Measurements from ENCODE around the gene C1orf232. TPM values are rescaled to one million over a fixed set of nuclear protein-coding genes. Genes with fewer than 3 reads are reported as not detected.
A peak's percentile ranks its signal among the peaks of the same experiment; 100 is the strongest.

Gene C1orf232
- total and polyA plus RNA-seq, 9 of the 15 experiments (the other 6 are each of a cell fraction or from before 2014, with no cell fraction given): not detected

DNA sequence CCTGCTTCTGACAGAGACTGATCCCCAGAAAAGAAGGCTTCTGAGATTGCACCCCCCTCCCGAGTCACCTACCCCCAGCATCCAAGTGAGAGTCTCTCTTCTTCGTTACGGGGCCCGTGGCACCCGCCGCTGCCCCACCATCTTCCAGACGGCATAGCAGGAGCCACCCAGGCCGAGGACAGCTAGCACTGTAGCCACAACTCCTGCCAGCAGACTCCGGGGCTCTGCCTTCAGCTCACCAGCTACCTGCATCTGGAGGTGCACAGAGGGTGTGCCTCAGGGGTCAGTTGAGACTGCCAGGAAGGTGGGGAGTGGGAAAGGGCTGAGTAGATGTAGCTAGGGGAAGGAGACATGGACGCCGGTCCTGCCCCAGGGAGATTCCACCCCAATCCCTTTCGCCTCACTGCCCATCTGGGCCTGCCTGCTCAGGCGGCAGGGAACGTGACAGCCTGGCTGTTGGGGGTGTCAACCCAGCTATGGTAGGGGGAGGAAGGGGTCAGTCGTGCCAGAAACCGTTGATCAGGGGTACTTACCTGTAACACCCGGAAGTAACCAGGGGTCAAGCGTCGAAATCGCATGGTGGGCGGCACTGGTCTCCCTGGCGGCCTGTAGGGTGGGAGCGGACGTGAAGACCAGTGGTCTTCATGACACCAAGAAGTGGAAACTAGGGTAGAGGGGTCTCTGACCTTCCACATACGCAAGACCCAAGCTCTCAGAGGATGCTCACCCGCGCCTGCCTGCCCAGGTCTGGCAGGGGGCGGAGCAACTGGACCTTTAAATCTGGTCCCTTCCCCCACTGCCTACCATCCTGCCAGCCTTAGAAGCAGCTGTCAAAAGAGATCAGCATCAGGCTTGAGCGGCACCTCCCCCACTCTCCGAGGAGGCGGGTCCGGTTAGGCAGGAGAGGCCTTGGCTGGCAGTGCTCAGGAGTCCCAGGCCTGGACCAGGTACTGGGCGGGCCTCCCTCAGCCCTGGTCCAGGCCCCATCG is 2.6 kb upstream of the C1orf232 start, which contains the start of gene ZNF593OS:
Gene ZNF593OS (minus strand): TSS at position 749 of the 989 bp plus-strand sequence. CDS start 171 bp downstream, at position 578.
- in situ Hi-C loops (cut with MboI): no loop called here
- POLR2A ChIA-PET: interaction anchor here (0.6 to 1.8 kb wide), 7 partner anchors 11 to 310 kb away, joined by 3 to 7 read pairs (median 4); no protein-coding TSS in a partner anchor
- no peak for ATAC-seq
- TF ChIP-seq PHTF2 (CRISPR knock-in tag; IDR thresholded peaks at IDR 0.05): no peak
- TF ChIP-seq SUPT5H (IDR thresholded peaks at IDR 0.05): 0 out of 2 replicates have a peak, but pooled peaks have one; percentile 8
- TF ChIP-seq, protein P1, sequence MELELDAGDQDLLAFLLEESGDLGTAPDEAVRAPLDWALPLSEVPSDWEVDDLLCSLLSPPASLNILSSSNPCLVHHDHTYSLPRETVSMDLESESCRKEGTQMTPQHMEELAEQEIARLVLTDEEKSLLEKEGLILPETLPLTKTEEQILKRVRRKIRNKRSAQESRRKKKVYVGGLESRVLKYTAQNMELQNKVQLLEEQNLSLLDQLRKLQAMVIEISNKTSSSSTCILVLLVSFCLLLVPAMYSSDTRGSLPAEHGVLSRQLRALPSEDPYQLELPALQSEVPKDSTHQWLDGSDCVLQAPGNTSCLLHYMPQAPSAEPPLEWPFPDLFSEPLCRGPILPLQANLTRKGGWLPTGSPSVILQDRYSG (tag; conservative IDR thresholded peaks at IDR 0.05; ENCODE audit: low read depth): no peak
- TF ChIP-seq RBFOX2 (IDR thresholded peaks at IDR 0.05; ENCODE audit: low read depth, low read length): peak; percentile 66
- TF ChIP-seq SOX6 (IDR thresholded peaks at IDR 0.05): no peak
- TF ChIP-seq, protein P2, sequence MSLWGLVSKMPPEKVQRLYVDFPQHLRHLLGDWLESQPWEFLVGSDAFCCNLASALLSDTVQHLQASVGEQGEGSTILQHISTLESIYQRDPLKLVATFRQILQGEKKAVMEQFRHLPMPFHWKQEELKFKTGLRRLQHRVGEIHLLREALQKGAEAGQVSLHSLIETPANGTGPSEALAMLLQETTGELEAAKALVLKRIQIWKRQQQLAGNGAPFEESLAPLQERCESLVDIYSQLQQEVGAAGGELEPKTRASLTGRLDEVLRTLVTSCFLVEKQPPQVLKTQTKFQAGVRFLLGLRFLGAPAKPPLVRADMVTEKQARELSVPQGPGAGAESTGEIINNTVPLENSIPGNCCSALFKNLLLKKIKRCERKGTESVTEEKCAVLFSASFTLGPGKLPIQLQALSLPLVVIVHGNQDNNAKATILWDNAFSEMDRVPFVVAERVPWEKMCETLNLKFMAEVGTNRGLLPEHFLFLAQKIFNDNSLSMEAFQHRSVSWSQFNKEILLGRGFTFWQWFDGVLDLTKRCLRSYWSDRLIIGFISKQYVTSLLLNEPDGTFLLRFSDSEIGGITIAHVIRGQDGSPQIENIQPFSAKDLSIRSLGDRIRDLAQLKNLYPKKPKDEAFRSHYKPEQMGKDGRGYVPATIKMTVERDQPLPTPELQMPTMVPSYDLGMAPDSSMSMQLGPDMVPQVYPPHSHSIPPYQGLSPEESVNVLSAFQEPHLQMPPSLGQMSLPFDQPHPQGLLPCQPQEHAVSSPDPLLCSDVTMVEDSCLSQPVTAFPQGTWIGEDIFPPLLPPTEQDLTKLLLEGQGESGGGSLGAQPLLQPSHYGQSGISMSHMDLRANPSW (CRISPR knock-in tag; IDR thresholded peaks at IDR 0.05): peak; percentile 49; the same call in 1 of the 2 replicates
- TF ChIP-seq DDX20 (tag; IDR thresholded peaks at IDR 0.05; ENCODE audit: low read depth): no peak
- no peak for TF ChIP-seq SRSF3 (IDR thresholded peaks at IDR 0.05; ENCODE audit: insufficient read depth, low read length)
- TF ChIP-seq RBM22 (IDR thresholded peaks at IDR 0.05; ENCODE audit: low read depth, low read length, poor library complexity, severe bottlenecking): no peak
- TF ChIP-seq, protein P3, sequence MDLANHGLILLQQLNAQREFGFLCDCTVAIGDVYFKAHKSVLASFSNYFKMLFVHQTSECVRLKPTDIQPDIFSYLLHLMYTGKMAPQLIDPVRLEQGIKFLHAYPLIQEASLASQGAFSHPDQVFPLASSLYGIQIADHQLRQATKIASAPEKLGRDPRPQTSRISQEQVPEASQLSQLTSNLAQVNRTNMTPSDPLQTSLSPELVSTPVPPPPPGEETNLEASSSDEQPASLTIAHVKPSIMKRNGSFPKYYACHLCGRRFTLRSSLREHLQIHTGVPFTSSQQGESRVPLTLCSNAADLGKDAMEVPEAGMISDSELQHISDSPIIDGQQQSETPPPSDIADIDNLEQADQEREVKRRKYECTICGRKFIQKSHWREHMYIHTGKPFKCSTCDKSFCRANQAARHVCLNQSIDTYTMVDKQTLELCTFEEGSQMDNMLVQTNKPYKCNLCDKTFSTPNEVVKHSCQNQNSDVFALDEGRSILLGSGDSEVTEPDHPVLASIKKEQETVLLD (IDR thresholded peaks at IDR 0.05): no peak
- TF ChIP-seq SP1 (CRISPR knock-in tag; IDR thresholded peaks at IDR 0.05): 0 out of 2 replicates have a peak, but pooled peaks have one; percentile 26
- no peak for TF ChIP-seq HMG20A (CRISPR knock-in tag; conservative IDR thresholded peaks at IDR 0.05)
- TF ChIP-seq, protein P4, sequence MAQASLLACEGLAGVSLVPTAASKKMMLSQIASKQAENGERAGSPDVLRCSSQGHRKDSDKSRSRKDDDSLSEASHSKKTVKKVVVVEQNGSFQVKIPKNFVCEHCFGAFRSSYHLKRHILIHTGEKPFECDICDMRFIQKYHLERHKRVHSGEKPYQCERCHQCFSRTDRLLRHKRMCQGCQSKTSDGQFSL (CRISPR knock-in tag; IDR thresholded peaks at IDR 0.05): 0 out of 2 replicates have a peak, but pooled peaks have one; percentile 33
- TF ChIP-seq, protein P4 (tag; IDR thresholded peaks at IDR 0.05): no peak

More for the DNA sequence above, 2.6 kb upstream of the C1orf232 start, which contains the start of gene ZNF593OS:
- Histone ChIP-seq H4K20me1 (replicated peaks; ENCODE audit: control insufficient read depth, insufficient read depth, low read length) (no peaks in the 10 kb centered on the region), H3K27me3 (ENCODE audit: control insufficient read depth in 2 of 2, insufficient read depth in 2 of 2, low read length in 2 of 2) (no peaks in the 10 kb centered on the region), H3K4me3 (peak within 1 kb of the TSS; percentile 89), H3K4me2 (ENCODE audit: insufficient read depth, low read length) (peak within 1 kb of the TSS; percentile 96), H3K4me1 (replicated peaks in 1 of 2; ENCODE audit: control insufficient read depth in 2 of 2, insufficient read depth in 2 of 2, low read length in 2 of 2) (peaks cover 18 to 34% of the 10 kb centered on the region in 2 experiments), H3K9ac (ENCODE audit: insufficient read depth in 1 of 2, low read depth in 2 of 2, low read length in 2 of 2) (peak within 1 kb of the TSS; percentile 88 to 98), H3K79me2 (ENCODE audit: control insufficient read depth, insufficient read depth, low read length) (peaks cover 21% of the 10 kb centered on the region), H2AFZ (ENCODE audit: low read depth, low read length) (no peak within 1 kb of the TSS), H3K9me1 (ENCODE audit: control insufficient read depth, insufficient read depth, low read length) (peaks cover 4% of the 10 kb centered on the region), H3K36me3 (ENCODE audit: control insufficient read depth, insufficient read depth, low read length) (peaks cover 17% of the 10 kb centered on the region; the same call in 1 of the 3 replicates), H3K27ac (ENCODE audit: extremely low read depth, low read depth, low read length) (peak within 1 kb of the TSS; percentile 85), H3K9me3 (replicated peaks; ENCODE audit: control insufficient read depth, insufficient read depth, low read depth, low read length) (no peaks in the 10 kb centered on the region)
- no peak for FAIRE-seq
- 84% methylated on average over 26 of the region's 34 CpGs for WGBS (ENCODE audit: insufficient coverage, low coverage, missing lambda C conversion rate)
- CTCF ChIA-PET (ENCODE audit: low intra/inter-chr PET ratio): no interaction called here
- no TSS peak for BruUV-seq (replicated peaks)
- intact Hi-C loops (cut with micrococcal nuclease): loop anchor here (10.0 kb wide), 1 partner anchor 213 kb away; no protein-coding TSS in a partner anchor
- peak in 2 of 4 experiments; percentile 62 to 65 for DNase-seq (ENCODE audit: extremely low read depth in 1 of 4, low spot score in 3 of 4)
